Transverse colon (tissue), 4 donors: ENCODE data around the gene ZDHHC24. TPM values are rescaled to one million over a fixed set of nuclear protein-coding genes. Genes with fewer than 3 reads are reported as not detected.

Source experiments
- DNase-seq: peaks from one replicate; pipeline ENCODE4 v3.0.0-alpha.2; 2019
- H3K27ac ChIP-seq, 4 donors: fragments of 200-600 bp; sonication (generic); 2 replicates each; pipeline ENCODE4 v1.5.1; 2016 to 2018; ENCODE audit warnings: inconsistent platforms in 4 of 4
- H3K27me3 ChIP-seq: fragments of 200-600 bp; sonication (generic); 2 replicates; pipeline ENCODE4 v1.5.1; 2017; ENCODE audit warnings: inconsistent platforms
- H3K36me3 ChIP-seq, 4 donors: fragments of 200-600 bp; sonication (generic); 2 replicates each; pipeline ENCODE4 v1.5.1; 2017 to 2019; ENCODE audit warnings: inconsistent platforms in 4 of 4
- H3K4me1 ChIP-seq, 4 donors: fragments of 200-600 bp; sonication (generic); 2 replicates each; pipeline ENCODE4 v1.5.1; 2017 to 2020; ENCODE audit warnings: inconsistent platforms in 4 of 4
- H3K4me3 ChIP-seq, 4 donors: fragments of 200-600 bp; sonication (generic); 1 replicate in 1 of 4; 2 replicates in 3 of 4; pipeline versions ENCODE4 v1.5.1 to v1.6.1; 2017 to 2019; ENCODE audit warnings: inconsistent platforms in 4 of 4
- H3K9me3 ChIP-seq, 2 donors: fragments of 200-600 bp; sonication (generic); 2 replicates each; pipeline ENCODE4 v1.5.1; 2017 to 2019; ENCODE audit warnings: inconsistent platforms in 2 of 2
- EP300 ChIP-seq: sonication (generic); formaldehyde crosslinking; IDR thresholded peaks from one replicate; pipeline ENCODE4 v1.6.1; 2017; ENCODE audit warnings: antibody characterized with exemption, low read depth
- POLR2A ChIP-seq: fragments of 450-650 bp; IDR thresholded peaks from one replicate; pipeline ENCODE4 v1.6.1; 2016; ENCODE audit warnings: antibody characterized with exemption, mild to moderate bottlenecking, moderate library complexity
- POLR2AphosphoS5 ChIP-seq, 3 donors: sonication (generic); formaldehyde crosslinking; IDR thresholded peaks; one replicate each; pipeline ENCODE4 v1.6.1; 2016; ENCODE audit warnings: antibody characterized with exemption in 3 of 3
- WGBS, 2 donors: methylation state at CpG; one replicate each; pipeline ENCODE4 v1.1.5; 2018; ENCODE audit warnings: low coverage in 1 of 2; 5-methylcytosine and 5-hydroxymethylcytosine counted together
- in situ Hi-C, 4 donors: fragments of 200-750 bp; cut with MboI; loops; one replicate each; pipeline versions ENCODE4 v1.15.0 to v1.15.1; 2017; ENCODE audit warnings: low sequenced_read_pairs in 3 of 4, low pct_ligation_motif_present in 1 of 4, low pct_unique_long_range_greater_than_20kb in 1 of 4
- intact Hi-C: fragments of 100-400 bp; cut with DNase I; formaldehyde crosslinking; loops from one replicate; pipeline ENCODE4 v1.15.1; 2023; ENCODE audit warnings: low total_unique reads
- total RNA-seq, 4 donors: library from RNA; depleted of rRNA; stranded (reverse); fragments of >200 nt; gene quantifications; one replicate each; pipeline ENCODE4 v1.1.0, GENCODE V29; 2016
- TF ChIP-seq, protein P1 (sequence below), 5 experiments: fragments of 200-600 bp in 3 of 5; fragments of 450-650 bp in 2 of 5; sonication (generic) in 3 of 5; IDR thresholded peaks; 1 replicate in 2 of 5; 2 replicates in 3 of 5; pipeline ENCODE4 v1.5.1; 2016 to 2017; ENCODE audit warnings: antibody characterized with exemption in 5 of 5, inconsistent platforms in 3 of 5, mild to moderate bottlenecking in 2 of 5, moderate library complexity in 1 of 5

The ZDHHC24 gene
- total RNA-seq, 4 donors from 2014 or later: 12.1 to 34.4 (median 13.8) TPM

GRCh38 chr11:66472054-66472453 is 73.8 kb downstream of the ZDHHC24 start:
- WGBS, 2 donors: 95% methylated on average over 9 of the region's 9 CpGs; no CpG with 5 or more reads in 1 of the 2 donors
- Histone ChIP-seq H3K4me1 (peaks cover 9 to 11% (median 11%) of the 10 kb centered on the region in 4 donors), H3K4me3 (no peak overlapping the region), H3K27ac (no peak overlapping the region), H3K9me3 (no peaks in the 10 kb centered on the region), H3K36me3 (no peaks in the 10 kb centered on the region), H3K27me3 (no peaks in the 10 kb centered on the region)
- intact Hi-C loops (no loop called here), in situ Hi-C loops (no loop called here)
- no peak for DNase-seq
- no peak for TF ChIP-seq POLR2A
- TF ChIP-seq POLR2AphosphoS5 (IDR thresholded peaks at IDR 0.05): no peak
- no peak for TF ChIP-seq EP300
- TF ChIP-seq, protein P1, sequence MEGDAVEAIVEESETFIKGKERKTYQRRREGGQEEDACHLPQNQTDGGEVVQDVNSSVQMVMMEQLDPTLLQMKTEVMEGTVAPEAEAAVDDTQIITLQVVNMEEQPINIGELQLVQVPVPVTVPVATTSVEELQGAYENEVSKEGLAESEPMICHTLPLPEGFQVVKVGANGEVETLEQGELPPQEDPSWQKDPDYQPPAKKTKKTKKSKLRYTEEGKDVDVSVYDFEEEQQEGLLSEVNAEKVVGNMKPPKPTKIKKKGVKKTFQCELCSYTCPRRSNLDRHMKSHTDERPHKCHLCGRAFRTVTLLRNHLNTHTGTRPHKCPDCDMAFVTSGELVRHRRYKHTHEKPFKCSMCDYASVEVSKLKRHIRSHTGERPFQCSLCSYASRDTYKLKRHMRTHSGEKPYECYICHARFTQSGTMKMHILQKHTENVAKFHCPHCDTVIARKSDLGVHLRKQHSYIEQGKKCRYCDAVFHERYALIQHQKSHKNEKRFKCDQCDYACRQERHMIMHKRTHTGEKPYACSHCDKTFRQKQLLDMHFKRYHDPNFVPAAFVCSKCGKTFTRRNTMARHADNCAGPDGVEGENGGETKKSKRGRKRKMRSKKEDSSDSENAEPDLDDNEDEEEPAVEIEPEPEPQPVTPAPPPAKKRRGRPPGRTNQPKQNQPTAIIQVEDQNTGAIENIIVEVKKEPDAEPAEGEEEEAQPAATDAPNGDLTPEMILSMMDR (IDR thresholded peaks at IDR 0.05): no peak

DNA sequence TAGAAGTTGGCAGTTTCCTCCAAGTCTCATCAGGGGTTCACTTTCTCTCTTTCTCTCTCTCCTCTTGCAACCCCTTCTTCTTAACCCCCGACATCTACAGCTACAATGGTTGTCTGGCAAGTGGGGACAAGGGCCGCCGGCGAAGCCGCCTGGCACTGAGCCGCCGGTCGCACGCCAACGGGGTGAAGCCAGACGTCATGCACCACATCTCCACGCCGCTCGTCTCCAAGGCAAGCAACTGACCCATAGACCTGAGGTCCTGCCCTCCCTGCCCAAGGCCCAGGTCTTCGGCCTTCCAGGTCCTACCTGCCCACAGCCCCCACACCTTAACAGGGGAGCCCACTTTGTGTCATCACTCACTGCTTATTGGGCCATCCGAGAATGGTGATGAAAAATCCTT is 74.7 kb downstream of the ZDHHC24 start:
- intact Hi-C loops (no loop called here), in situ Hi-C loops (no loop called here)
- Histone ChIP-seq H3K27ac (no peak overlapping the region), H3K27me3 (no peaks in the 10 kb centered on the region), H3K9me3 (no peaks in the 10 kb centered on the region), H3K4me3 (no peak overlapping the region), H3K36me3 (no peaks in the 10 kb centered on the region), H3K4me1 (peaks cover 9 to 15% (median 12%) of the 10 kb centered on the region in 4 donors)
- WGBS, 2 donors: 95 to 100% methylated on average over 3 to 16 of the region's 16 CpGs
- TF ChIP-seq POLR2A (no peak), EP300 (no peak), POLR2AphosphoS5 (IDR thresholded peaks at IDR 0.05) (no peak)
- TF ChIP-seq, protein P1 (IDR thresholded peaks at IDR 0.05): no peak
- no peak for DNase-seq

Other genes starting within 250 kb of the ZDHHC24 start
- 10 to 100 TPM in 1 of 4 donors, 1 to 10 TPM in 3; 2.6 to 36.2 (median 6.5) TPM for gene CD248, start 229.0 kb downstream of the ZDHHC24 start, total RNA-seq
- 10 to 100 TPM in 3 of 4 donors, 1 to 10 TPM in 1; 8.8 to 43.8 (median 14.4) TPM for gene RIN1, start 209.6 kb downstream of the ZDHHC24 start, total RNA-seq
- 100 to 1,000 TPM in 1 of 4 donors, 10 to 100 TPM in 3; 34.0 to 178 (median 63.1) TPM for gene BRMS1, start 200.9 kb downstream of the ZDHHC24 start, total RNA-seq
- 10 to 100 TPM; 21.8 to 31.8 (median 23.6) TPM for gene B4GAT1, start 198.4 kb downstream of the ZDHHC24 start, total RNA-seq
- gene SLC29A2, start 174.3 kb downstream of the ZDHHC24 start, total RNA-seq: 10 to 100 TPM in 3 of 4 donors, 1 to 10 TPM in 1; 7.5 to 32.4 (median 14.4) TPM
- under 1 TPM in 1 of 4 donors, not detected in 3; 0.16 TPM for gene NPAS4, start 125.0 kb downstream of the ZDHHC24 start, total RNA-seq
- 100 to 1,000 TPM in 1 of 4 donors, 10 to 100 TPM in 3; 39.6 to 127 (median 43.5) TPM for gene MRPL11, start 107.2 kb downstream of the ZDHHC24 start, total RNA-seq
- gene PELI3, start 79.1 kb downstream of the ZDHHC24 start, total RNA-seq: 10 to 100 TPM in 1 of 4 donors, 1 to 10 TPM in 3; 1.2 to 14.2 (median 7.8) TPM
- gene DPP3, start 65.6 kb downstream of the ZDHHC24 start, total RNA-seq: 100 to 1,000 TPM in 1 of 4 donors, 10 to 100 TPM in 3; 32.8 to 116 (median 53.4) TPM
- 100 to 1,000 TPM in 1 of 4 donors, 10 to 100 TPM in 3; 33.3 to 146 (median 56.0) TPM for gene BBS1, start 35.4 kb downstream of the ZDHHC24 start, total RNA-seq
- not detected for gene ACTN3, start 855 bp upstream of the ZDHHC24 start, total RNA-seq
- gene CTSF, start 22.6 kb upstream of the ZDHHC24 start, total RNA-seq: 10 to 100 TPM; 23.5 to 80.6 (median 39.0) TPM
- gene CCDC87, start 47.0 kb upstream of the ZDHHC24 start, total RNA-seq: under 1 TPM in 2 of 4 donors, not detected in 2; 0.32 to 0.96 TPM
- gene CCS, start 47.1 kb upstream of the ZDHHC24 start, total RNA-seq: 10 to 100 TPM; 37.4 to 82.0 (median 49.5) TPM
- gene RBM14, start 70.6 kb upstream of the ZDHHC24 start, total RNA-seq: 10 to 100 TPM; 13.8 to 70.1 (median 47.0) TPM
- gene RBM4, start 92.7 kb upstream of the ZDHHC24 start, total RNA-seq: 100 to 1,000 TPM in 1 of 4 donors, 10 to 100 TPM in 3; 66.5 to 193 (median 68.8) TPM
- 10 to 100 TPM; 14.2 to 22.1 (median 15.5) TPM for gene RBM4B, start 131.8 kb upstream of the ZDHHC24 start, total RNA-seq
- 1 to 10 TPM in 3 of 4 donors, under 1 TPM in 1; 0.75 to 2.2 (median 1.6) TPM for gene SPTBN2, start 183.2 kb upstream of the ZDHHC24 start, total RNA-seq